CD1c-positive myeloid dendritic cell (primary cell): ENCODE measurements around the gene ULBP1.
A peak's percentile ranks its signal among the peaks of the same experiment; 100 is the strongest.
"Not testable (repeated sequence)": the region's sequence is repeated elsewhere in the genome, so short reads cannot be mapped to it uniquely, and the experiment has no call there.

ENCODE experiments used
- DNase-seq: peaks from one replicate; pipeline ENCODE4 v3.0.0-alpha.2; 2016; ENCODE audit errors: extremely low spot score

The ULBP1 gene

DNA sequence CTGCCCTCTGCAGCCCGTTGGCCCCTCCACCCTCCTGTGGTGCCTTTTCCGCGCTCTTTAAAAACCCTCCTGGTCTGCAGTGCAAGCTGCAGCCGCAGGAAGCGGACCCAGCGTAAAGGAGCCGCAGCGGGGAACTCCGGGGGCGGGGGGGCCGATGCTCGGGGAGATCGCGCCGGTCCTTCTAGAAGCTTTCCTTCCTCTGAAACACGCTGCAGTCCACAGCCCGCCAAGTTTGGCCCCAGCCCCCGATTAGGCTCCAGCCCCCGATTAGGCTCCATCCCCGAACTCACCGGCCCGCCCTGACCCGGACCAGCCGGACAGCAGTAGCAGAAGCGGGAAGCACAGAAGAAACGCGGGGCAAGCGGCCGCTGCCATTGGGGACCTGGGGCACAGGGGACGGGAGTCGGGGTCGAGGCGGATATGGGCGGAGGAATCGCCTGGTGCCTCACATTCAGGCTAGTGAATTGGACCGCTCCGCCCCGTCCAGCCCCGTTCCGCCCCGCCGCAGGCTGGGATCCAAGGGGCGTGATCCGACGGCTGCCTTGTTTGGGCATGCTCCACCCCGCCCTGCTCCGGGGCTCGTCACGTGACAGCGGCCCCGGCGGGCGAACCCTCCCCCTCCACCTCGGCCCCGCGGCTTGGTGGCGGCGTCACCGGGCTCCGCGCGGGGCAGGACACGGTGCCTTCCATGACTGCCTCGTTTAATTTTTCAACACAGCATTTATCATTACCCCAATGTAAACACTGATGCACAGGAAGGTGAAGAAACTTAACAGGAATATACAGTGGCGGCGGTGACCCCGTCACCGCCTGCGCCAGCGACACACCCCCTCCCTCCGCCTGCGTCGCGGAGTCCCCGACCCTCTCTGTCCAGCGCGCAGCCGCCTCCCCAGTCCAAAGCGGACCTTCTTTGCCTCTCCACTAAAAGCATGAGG, 41.3 kb downstream of the ULBP1 start:
- DNase-seq, result peak; percentile 88

DNA sequence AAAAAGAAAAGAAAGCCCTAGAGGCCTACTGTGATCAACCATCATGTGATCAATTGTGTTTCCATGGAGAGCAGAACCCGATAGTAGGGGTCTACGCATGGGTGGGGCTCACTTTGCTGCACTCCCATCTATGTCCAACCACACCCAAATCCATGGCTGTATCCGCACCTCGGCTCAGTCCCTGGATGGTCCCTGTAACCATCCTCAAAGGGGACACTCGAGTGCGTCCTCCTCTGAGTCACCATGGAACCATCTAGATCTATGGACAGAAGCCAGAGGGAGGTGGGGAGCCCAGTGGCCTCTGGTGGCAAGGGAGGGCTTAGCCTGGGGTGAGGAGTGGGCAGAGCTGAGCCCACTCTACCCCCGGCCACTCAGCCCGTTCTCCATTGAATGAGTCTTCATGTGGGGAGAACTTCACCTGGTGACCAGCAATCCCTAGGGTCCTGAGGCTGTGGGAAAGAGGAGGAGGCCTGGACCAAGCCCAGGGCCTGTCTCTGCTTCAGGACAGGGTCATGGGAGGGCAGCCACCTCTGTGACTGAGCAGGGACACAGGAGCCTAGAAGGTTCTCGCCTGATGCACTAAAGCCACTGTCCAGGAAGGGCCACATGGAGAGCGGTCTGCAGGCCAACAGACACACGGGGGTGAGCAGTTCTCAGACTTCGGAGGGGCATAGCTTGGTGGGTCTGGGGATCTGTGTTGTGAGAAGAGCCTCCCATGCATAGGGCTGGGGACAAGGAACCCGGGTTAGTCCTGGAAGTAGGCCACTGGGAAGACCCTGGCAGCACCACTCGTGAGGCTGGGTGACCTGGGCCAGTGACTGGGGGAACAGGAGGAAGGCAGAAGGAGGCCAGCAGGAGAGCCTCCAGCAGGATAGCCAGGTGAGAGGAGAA, 42.3 kb downstream of the ULBP1 start:
- DNase-seq, result no peak

DNA sequence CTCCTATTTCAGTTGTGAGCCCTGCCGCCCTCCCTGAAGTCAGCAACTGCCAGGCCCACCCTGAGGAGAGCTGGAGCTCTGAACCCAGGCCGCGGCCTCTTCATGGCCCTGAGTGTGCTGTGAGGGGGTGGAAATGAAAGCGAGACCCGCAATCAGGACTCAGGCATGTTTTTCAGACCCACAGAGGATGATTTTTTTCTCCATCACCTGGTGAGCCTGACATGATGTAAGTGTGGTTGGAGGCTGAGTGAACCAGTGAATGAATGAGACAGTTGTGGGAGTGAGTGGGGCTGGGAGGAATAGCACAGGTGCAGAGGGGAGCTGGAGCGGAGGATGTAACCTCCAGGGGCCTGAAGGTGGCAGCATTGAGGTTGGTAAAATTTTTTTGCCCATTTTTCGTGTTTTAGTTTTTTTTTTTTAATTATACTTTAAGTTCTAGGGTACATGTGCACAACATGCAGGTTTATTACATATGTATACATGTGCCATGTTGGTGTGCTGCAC, 43.3 kb downstream of the ULBP1 start:
- peak; percentile 8 for DNase-seq

- no peak for DNase-seq
Observed at GRCh38 chr6:150008588-150008987, 44.8 kb downstream of the ULBP1 start.

DNA sequence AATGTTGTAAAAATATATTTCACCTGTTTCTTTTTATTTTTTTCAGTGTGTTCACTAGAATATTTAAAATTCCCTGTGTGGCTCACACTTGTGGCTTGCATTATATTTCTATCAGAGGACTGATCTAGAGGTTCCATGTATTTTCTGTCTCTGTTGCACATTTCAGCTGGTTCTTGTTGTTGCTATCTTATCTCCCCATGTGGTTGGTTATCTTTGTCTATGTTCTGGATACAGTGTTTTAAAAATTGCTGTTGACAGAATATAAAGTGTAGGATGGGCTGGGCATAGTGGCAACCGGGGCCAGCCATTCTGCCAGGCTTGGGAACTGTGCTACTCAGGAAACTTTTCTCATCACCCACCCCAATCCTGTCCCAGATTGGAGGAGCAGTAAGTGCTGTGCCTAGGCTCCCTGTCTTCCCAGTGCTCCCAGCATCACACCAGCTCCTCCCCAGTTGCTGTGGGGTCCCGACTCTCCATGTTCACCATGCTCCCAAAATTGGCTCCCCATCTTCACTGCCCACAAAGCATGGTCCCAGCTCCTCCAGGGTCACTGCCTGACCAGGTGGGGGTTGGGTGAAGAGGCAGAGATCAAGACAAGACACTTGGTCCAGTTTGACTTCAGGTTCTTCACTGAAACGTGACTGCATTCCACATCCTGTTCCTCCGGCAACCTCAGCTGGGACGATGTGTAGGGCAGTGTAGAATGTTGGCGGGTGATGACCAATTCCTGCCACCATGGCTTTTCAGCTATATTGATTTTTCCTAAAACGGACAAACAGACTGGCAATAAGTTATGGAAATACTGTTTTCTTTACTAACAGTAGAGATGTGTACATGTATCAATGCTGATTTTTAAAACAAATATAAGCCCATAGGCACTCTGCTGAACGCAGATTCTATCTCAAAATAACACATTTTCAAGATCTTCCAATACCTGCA, 49.4 kb downstream of the ULBP1 start:
- not testable (repeated sequence) for DNase-seq

- not testable (repeated sequence) for DNase-seq
Observed at GRCh38 chr6:150013785-150014622, 50.3 kb downstream of the ULBP1 start.

GRCh38 chr6:150014623-150015280, 51.0 kb downstream of the ULBP1 start:
- DNase-seq, result not testable (repeated sequence)

GRCh38 chr6:150015281-150016001, 51.7 kb downstream of the ULBP1 start:
- peak; percentile 8 for DNase-seq

DNA sequence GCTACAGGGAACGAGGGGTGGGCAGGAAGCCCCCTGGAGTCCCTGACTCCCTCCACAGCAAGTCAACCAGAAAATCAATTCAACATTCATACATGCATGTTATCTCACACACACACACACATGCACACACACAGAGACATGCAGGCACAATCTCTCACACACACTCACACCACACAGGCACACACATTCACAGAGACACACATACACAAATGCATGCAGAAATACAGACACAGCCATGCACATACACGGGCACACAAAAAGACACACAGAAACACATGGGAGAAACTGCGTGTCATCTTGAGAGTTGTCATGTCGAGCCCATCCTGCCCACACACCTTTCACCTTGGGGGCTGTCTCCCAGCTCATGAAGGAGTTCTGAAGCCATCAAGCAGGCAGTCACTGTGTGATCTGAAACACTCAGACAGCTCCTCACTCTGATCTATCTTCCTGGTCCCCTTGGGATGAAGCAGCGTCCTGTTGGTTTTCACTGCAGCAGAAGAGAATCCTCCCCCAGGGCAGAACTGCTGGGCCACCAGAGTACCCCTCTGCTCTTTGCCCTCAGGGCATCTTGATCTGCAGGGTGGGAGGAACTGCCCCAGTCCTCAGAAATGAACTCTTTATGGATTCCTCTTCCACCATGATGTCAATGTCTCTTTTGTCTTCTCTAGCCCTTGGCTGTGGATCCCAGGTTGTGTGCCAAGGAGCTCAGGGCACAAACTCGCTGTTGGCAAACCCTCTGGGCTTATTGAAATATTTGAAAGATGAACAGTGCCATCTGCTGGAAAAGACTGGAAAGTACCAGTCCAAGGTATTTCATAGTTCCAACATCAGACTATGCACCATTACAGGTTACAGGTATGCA, 52.8 kb downstream of the ULBP1 start:
- peak; percentile 85 for DNase-seq

- DNase-seq, result not testable (repeated sequence)
Observed at GRCh38 chr6:150017186-150017521, 53.4 kb downstream of the ULBP1 start.

- no peak for DNase-seq
Observed at GRCh38 chr6:150018846-150019580, 55.3 kb downstream of the ULBP1 start.

- DNase-seq, result not testable (repeated sequence)
Observed at GRCh38 chr6:150021870-150022269, 58.1 kb downstream of the ULBP1 start.
